ENCODE data around the gene PDE4A. TPM values are rescaled to one million over a fixed set of nuclear protein-coding genes. Genes with fewer than 3 reads are reported as not detected.

PDE4A gene
- total RNA-seq, 2 donors from 2014 or later = 14.5 to 15.1 TPM

- H3K27ac ChIP-seq = no peak overlapping the region
- TF ChIP-seq, protein P1, sequence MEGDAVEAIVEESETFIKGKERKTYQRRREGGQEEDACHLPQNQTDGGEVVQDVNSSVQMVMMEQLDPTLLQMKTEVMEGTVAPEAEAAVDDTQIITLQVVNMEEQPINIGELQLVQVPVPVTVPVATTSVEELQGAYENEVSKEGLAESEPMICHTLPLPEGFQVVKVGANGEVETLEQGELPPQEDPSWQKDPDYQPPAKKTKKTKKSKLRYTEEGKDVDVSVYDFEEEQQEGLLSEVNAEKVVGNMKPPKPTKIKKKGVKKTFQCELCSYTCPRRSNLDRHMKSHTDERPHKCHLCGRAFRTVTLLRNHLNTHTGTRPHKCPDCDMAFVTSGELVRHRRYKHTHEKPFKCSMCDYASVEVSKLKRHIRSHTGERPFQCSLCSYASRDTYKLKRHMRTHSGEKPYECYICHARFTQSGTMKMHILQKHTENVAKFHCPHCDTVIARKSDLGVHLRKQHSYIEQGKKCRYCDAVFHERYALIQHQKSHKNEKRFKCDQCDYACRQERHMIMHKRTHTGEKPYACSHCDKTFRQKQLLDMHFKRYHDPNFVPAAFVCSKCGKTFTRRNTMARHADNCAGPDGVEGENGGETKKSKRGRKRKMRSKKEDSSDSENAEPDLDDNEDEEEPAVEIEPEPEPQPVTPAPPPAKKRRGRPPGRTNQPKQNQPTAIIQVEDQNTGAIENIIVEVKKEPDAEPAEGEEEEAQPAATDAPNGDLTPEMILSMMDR (IDR thresholded peaks at IDR 0.05) = no peak
- TF ChIP-seq POLR2AphosphoS5 (IDR thresholded peaks at IDR 0.05) (no peak), POLR2A (IDR thresholded peaks at IDR 0.05) (no peak)
- intact Hi-C loops (cut with DNase I) = no loop called here
- no peaks in the 10 kb centered on the region for H3K36me3 ChIP-seq
- H3K4me1 ChIP-seq (replicated peaks) = peaks cover 13% of the 10 kb centered on the region
- WGBS = 2% methylated on average over 40 of the region's 61 CpGs
- no peaks in the 10 kb centered on the region for H3K9me3 ChIP-seq
- H3K4me3 ChIP-seq = peak overlapping the region in 1 of 2 donors; percentile 8
- no peak for DNase-seq (ENCODE audit: low spot score)
- peaks cover 30% of the 10 kb centered on the region for H3K27me3 ChIP-seq (replicated peaks; ENCODE audit: insufficient read depth)
Observed at GRCh38 chr19:10419646-10420443, 493 bp upstream of the PDE4A start.

DNA sequence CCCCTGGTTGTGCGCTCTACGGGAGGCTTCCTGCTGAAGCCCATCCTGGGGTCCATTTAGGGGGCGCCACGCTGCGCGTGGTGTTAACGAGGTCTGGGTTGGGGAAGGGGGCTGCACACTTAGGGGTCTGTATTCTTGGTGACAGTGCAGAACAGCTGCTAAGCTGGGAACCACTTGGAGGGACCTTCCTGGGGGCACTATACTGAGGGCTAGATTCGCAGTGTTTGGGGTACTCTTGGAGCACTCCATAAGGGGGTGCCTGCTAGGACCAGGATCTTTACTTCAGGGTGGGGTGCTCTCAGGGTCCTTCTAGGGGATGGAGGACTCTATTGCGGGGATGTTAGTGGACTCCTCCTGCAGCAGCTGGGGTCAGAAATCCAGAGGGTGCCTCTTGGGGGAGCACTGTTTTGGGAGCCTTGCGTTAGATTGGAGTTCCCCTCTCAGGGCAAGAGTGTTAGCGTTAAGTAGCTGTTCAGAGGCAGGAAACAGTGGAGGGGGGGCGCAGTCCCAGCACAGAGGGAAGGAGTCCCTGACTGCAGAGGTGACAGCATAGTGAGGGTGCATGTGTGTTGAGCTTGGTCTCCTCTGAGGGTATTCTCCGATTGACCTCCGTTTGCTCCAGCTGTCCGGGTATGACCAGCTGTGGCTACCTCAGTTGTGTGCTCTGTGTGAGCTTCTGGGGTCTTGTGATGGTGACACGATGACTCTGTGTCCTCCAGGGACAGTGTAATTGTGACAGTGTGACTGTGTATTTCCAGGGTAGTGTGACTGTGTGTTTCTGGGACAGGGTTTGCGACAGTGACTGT is 1.1 kb downstream of the PDE4A start:
- intact Hi-C loops (cut with DNase I) = no loop called here
- H3K4me3 ChIP-seq = no peak overlapping the region
- no peak overlapping the region for H3K27ac ChIP-seq
- H3K36me3 ChIP-seq = no peaks in the 10 kb centered on the region
- peaks cover 13% of the 10 kb centered on the region for H3K4me1 ChIP-seq (replicated peaks)
- WGBS = 23% methylated on average over 13 of the region's 17 CpGs
- DNase-seq (ENCODE audit: low spot score) = no peak
- no peaks in the 10 kb centered on the region for H3K9me3 ChIP-seq
- TF ChIP-seq POLR2AphosphoS5 (IDR thresholded peaks at IDR 0.05) = no peak
- H3K27me3 ChIP-seq (replicated peaks; ENCODE audit: insufficient read depth) = peaks cover 30% of the 10 kb centered on the region

- Histone ChIP-seq H3K9me3 (no peaks in the 10 kb centered on the region), H3K4me1 (replicated peaks) (peaks cover 13% of the 10 kb centered on the region), H3K4me3 (no peak overlapping the region), H3K27me3 (replicated peaks; ENCODE audit: insufficient read depth) (peaks cover 30% of the 10 kb centered on the region), H3K36me3 (no peaks in the 10 kb centered on the region), H3K27ac (no peak overlapping the region)
- intact Hi-C loops (cut with DNase I) = no loop called here
- TF ChIP-seq, protein P1 (IDR thresholded peaks at IDR 0.05) = no peak
- TF ChIP-seq POLR2AphosphoS5 (IDR thresholded peaks at IDR 0.05) = peak; percentile 19
- 22% methylated on average over 4 of the region's 4 CpGs for WGBS
- no peak for DNase-seq (ENCODE audit: low spot score)
Observed at GRCh38 chr19:10422046-10422461, 1.7 kb downstream of the PDE4A start.

DNA sequence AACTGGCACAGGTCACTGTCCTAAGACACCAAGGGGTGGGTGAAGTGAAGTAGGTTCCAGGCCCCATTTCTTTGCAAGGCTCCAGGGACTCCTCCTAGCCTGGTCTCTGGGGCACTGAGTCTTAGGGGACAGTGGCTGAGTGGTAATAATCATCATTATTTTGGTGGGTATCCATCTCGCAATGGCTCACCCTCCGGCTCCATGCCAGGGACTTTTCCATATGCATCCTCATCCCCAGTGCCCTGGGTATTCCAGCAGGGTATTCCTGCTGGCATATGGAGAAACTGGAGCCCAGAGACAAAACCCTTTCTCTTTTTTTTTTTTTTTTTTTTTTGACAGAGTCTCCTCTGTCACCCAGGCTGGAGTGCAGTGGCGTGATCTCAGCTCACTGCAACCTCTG is 2.5 kb downstream of the PDE4A start:
- DNase-seq (ENCODE audit: low spot score) = no peak
- TF ChIP-seq POLR2A (IDR thresholded peaks at IDR 0.05) (no peak), POLR2AphosphoS5 (IDR thresholded peaks at IDR 0.05) (no peak)
- TF ChIP-seq, protein P1 (IDR thresholded peaks at IDR 0.05) = no peak
- 74% methylated on average over 3 of the region's 3 CpGs for WGBS
- Histone ChIP-seq H3K36me3 (no peaks in the 10 kb centered on the region), H3K27ac (no peak overlapping the region), H3K9me3 (no peaks in the 10 kb centered on the region), H3K4me3 (no peak overlapping the region), H3K27me3 (replicated peaks; ENCODE audit: insufficient read depth) (peaks cover 26% of the 10 kb centered on the region), H3K4me1 (replicated peaks) (peaks cover 13% of the 10 kb centered on the region)
- intact Hi-C loops (cut with DNase I) = no loop called here

DNA sequence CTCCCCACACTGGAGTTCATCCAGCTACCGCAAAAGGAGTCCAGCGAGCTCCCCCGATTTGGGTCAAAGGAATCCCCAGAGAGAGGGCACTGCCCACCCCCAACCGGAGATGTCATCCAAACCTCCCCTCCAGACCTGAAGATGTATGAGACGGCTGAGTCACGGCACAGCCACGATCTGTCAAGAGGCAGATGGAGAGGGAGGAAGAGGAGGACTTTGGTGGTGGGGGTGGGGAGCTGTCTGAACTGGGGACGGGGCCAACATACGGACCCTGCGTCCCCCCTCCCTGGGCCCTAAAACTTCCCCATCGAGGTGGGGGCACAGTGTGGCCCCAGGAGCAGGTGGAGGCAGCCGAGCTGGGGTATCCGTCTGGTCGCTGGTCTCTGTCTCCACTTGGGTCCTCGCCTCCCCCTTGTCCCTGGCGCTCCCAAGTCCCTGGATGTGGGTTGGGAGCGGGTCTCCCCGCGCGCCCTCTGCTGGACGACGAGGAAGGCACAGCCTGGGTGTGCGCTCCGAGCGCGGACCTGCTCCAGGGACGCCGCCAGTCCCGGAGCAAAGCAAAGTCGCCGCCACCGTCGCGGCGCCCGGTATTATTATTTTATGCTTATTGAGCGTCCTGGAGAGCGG is 3.8 kb downstream of the PDE4A start:
- 4% methylated on average over 36 of the region's 38 CpGs for WGBS

More for the DNA sequence above, 3.8 kb downstream of the PDE4A start:
- peak; percentile 62 for DNase-seq (ENCODE audit: low spot score)
- H3K27ac ChIP-seq = peak overlapping the region in 1 of 2 donors; percentile 33
- TF ChIP-seq, protein P1 (IDR thresholded peaks at IDR 0.05) = peak; percentile 67 to 86 (median 72)
- no peak for TF ChIP-seq POLR2A (IDR thresholded peaks at IDR 0.05)
- H3K27me3 ChIP-seq (replicated peaks; ENCODE audit: insufficient read depth) = peaks cover 21% of the 10 kb centered on the region
- H3K36me3 ChIP-seq = no peaks in the 10 kb centered on the region
- H3K4me1 ChIP-seq (replicated peaks) = peaks cover 11% of the 10 kb centered on the region
- peak overlapping the region; percentile 13 to 20 for H3K4me3 ChIP-seq
- no peaks in the 10 kb centered on the region for H3K9me3 ChIP-seq
- intact Hi-C loops (cut with DNase I) = loop anchor here (2.0 kb wide), 1 partner anchor 19 kb away; no protein-coding TSS in a partner anchor
